ENCODE data around the gene VPS41.
"Not testable (repeated sequence)": the region's sequence is repeated elsewhere in the genome, so short reads cannot be mapped to it uniquely, and the experiment has no call there.

The VPS41 gene

DNA sequence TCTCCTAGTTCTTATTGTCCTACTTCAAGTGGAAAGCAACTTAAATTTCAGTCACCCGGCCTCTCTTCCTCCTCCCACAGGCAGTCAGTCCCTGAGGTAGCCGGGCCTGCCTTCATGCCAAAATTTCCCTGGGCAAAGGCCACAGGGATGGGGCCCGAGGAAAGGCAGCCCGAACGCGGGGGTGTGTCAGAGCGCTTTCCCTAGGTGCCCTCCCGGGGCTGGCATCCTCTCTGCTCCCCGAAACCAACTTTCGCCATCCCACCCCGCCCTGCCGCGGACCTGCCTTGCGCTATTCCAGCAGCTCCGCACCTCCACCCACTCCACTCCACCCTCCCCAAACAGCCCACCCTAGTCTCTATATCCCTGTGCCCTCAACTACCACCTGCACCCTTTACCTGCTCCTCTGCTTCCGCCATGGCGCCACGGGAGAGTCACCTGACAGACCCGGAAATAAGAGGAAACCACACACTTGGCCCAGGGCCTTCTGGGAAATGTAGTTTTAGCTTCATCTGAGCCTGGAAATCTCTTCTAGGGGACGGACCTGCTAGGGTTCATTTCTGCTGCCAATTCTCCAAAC, at the start of gene VPS41:
TSS of gene VPS41 (minus strand) at position 433 of the 577 bp plus-strand sequence. CDS start at position 416, 17 bp downstream.
- DNase-seq (ENCODE audit: low read depth in 2 of 2) = peak; percentile 61 to 66

DNA sequence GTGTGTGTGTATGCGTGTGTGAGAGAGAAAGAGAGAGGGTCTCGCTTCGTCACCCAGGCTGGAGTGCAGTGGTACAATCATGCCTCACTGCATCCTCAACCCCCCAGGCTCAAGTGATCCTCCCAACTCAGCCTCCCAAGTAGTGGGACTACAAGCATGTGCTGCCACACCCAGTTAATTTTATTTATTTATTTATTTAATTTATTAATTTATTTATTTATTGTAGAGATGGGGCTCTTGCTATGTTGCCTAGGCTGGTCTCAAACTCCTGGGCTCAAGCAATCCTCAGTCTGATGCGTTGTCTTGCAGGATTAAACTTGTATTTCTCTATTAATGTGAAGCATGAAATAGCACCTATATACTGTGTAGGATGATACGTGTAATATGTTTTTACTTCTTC, 46.9 kb upstream of the VPS41 start:
- DNase-seq (ENCODE audit: low read depth in 2 of 2) = no peak

DNA sequence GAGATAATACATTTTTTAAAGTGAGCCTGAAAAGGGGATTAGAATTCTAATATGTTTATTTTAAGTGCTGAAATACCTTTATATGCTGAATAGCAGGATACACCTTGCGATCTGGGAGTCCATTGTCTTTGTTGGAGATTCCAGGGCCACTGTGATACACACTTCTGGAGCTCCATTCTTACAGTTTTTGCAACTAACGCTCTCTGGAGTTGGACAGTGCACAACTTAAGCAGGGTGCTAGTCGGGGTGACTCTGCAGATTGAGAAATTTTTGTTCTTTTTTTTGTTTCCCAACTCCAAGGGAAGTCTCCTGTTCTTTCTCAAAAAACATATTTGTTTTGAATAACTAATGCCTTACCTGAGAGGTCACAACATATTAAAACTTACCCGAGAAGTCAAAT, 45.0 kb upstream of the VPS41 start:
- DNase-seq (ENCODE audit: low read depth in 2 of 2) = no peak

DNA sequence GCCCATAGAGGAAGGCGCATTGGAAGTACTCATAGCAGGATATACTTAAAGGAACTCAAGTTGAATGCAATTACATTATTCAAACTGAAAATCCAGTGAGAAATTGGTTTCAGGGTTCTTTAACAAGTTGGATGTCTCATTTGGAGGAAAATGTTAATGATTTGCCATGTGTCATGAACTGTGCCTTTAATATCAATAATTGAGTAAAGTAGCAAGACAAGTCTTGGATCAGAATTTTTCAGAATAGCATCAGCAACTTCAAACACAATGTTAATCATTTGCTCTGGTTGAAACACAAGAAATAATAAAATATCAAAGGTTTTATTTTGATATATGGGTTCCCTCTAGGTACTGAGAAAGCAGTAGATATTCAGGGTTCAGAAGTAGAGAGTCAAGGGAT, 44.2 kb upstream of the VPS41 start:
- no peak for DNase-seq (ENCODE audit: low read depth in 2 of 2)

DNA sequence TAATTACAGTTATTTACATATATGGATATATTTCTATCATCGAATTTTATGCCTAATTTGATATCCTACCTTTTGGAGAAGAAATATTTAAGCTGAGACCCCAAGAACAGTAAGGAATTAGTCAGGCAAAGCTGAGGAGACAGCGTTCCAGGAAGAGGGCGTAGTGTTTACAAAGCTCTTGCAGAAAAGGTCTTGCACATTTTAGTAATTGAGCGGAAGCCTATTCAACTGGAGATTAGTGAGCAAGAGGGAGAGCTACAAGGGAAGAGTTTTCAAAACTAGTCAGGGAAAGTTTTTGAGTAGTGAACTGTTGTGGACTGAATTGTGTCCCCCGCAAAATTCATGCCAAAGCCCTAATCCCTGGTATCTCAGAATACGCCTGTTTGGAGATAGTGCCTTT, 42.2 kb upstream of the VPS41 start:
- no peak for DNase-seq (ENCODE audit: low read depth in 2 of 2)

DNA sequence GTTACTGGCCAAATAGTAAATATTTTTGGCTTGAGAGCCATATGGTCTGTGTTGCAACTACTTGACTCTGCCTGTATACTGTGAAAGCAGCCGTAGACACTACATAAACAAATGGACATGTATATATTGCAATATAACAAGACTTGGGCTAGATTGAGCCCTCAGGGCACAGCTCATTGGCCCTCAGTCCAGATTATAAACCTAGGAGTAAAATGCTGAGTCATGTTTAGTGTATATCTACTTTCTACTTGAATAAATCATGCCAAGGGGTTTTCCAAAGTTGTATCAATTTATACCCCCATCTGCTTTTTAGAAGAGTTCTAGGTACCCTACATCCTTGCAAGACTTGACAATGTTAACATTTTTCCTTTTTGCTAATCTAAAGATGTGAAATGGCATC, 41.3 kb upstream of the VPS41 start:
- DNase-seq (ENCODE audit: low read depth in 2 of 2) = no peak

DNA sequence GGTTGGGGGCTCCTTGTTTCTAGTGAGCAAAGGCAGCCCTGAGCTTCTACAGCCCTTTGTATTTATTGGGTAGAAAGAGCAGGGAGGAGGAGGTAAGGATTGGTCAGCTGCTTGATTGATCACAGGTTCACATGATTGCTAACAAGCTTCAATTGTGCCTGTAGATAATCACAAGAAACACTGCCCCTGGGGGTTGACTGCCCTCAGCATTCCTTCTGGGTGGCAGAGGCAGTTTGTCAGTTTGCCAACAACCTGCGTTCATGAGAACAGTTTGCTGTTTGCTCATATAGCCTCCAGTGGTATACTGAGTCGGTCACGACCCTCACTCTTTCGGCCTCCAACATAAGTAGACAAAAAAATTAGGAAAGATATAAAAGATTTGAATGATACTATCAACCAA, 38.5 kb upstream of the VPS41 start:
- not testable (repeated sequence) for DNase-seq (ENCODE audit: low read depth in 2 of 2)

DNA sequence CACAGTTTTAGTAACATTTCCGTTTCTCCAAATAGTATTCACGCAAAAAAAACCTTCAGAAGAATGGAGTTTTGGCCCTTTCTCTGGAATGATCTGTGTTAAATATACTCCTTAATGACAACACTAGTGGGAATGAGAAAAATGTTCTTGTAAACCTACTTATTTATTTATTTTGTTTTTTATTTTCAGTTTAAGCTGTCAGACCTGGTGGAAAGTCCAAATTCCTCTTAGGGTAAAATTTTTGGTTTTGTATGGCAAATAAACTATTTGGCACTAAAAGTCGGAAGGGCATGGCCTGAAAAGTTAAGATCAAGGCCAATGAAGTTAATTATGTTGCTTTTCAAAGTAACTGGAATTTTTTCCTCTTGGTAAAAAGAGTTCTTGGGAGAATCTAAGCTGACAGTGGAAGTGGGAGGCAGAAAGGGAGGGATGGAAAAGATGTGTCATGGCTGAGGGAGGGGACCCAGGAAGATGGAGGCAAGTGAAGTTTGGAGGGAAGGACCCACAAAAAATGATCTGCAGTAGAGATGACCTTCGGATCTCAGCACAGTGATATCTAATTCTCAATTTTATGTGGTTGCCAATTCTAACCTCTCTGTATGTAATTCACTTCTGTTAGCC, 33.5 kb upstream of the VPS41 start:
- DNase-seq (ENCODE audit: low read depth in 2 of 2) = no peak

DNA sequence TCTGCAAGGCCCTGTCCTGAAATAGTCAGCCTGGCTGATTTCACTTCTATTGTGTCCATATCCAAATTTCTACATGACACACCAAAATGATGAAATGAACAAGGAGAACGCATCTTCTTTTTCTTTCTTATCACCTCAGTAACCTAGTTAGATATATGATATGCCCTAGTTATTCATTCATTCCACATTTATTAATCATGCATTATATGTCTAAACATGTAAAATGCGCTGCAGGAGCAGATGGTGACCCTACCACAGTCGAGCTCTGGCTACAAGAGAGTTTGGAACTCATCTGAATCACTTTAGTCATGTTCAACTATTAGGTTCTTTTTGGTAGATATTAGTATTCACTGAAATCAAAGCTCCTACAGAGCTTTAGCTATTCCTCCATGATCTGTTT, 31.8 kb upstream of the VPS41 start:
- no peak for DNase-seq (ENCODE audit: low read depth in 2 of 2)

DNA sequence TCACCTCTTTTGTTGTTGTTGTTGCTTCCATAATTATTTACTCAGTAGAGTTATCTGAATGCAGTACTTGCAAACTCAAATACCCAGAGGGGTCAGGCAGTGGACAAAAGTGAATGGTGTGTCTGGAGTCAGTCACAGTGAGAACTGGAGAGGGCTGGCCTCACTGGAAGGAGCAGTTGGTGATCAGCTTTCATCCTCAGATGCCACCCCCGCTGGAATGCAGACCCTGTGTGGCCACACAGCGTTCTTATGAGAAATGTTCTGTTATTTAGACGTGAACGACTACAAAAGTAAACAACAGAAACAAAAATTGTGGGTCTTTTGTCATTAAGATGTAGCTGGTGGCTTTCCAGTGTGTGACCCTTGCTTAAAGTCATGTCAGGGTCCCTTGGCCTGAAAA, 29.6 kb upstream of the VPS41 start:
- no peak for DNase-seq (ENCODE audit: low read depth in 2 of 2)

DNA sequence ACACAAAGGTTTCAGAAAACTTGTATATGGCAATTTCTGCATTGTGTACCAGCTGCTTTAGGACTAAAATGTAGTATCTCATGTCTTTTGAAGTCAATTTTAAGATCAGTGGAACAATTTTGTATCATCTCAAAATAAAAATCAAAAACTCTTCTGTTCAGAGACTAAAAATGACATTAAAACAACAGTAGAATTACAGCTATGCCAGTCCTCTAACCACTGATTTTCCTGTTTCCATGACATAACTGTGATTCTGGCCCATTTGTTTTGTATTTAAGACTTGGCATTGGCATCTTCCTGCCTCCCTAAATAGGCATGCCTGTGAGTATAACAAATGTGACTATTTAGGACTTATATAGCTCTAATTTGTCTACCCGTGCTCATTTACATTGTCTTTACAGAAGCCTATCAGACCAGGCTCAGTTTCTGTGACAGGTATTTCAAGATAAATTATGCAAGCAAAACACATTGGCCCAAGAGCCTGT, 29.1 kb upstream of the VPS41 start:
- no peak for DNase-seq (ENCODE audit: low read depth in 2 of 2)

DNA sequence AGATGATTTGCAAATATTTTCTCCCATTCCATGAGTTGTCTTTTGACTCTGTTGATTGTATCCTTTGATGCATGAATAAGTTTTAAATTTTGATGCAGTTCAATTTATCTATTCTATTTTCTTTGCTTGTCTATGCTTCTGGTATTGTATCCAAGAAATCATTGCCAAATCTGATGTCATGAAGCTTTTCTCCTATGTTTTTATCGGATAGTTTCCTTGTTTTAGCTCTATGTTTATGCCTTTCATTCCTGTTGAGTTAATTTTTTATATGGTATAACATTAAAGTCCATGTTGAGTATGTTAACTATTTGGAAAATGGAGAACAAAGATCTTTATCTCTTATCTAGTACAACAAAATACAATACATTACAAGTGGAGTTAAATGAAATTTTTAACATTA, 27.6 kb upstream of the VPS41 start:
- no peak for DNase-seq (ENCODE audit: low read depth in 2 of 2)

DNA sequence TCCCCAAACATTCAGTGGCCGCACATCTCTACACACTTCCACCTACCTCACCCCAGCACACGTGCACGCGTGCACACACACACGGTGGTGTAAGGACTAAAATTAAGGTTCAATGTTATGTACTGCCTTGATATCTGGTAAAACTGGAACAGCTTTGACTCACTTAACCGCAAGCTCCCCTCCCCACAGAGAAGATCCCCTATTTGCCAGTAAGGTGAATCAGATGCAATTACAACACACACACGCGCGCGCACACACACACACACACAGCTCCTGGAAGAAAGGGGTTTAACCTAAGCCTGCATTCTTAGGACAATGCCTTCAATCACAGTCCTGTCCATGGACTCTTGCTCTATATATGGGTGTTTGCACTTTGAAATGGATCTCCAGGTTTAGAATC, 25.5 kb upstream of the VPS41 start:
- DNase-seq (ENCODE audit: low read depth in 2 of 2) = no peak

DNA sequence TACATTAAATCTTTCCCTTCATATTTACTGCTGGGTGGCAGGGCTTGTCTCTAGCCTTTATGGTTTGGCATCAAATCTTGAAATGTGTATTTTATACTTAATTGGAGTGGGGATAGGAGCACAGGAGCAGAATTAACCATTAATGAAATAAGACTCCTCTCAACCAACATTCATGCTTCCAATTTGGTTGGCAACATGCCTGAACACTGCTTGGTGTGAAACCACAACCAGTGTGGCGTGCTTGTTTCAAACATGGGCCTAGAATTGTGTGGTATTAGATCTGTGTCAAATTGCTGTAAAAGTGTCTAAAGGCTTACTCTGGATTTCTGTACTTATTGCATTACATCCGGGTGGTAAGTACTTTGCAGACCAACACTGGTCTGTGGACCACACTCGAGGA, 25.1 kb upstream of the VPS41 start:
- DNase-seq (ENCODE audit: low read depth in 2 of 2) = no peak

DNA sequence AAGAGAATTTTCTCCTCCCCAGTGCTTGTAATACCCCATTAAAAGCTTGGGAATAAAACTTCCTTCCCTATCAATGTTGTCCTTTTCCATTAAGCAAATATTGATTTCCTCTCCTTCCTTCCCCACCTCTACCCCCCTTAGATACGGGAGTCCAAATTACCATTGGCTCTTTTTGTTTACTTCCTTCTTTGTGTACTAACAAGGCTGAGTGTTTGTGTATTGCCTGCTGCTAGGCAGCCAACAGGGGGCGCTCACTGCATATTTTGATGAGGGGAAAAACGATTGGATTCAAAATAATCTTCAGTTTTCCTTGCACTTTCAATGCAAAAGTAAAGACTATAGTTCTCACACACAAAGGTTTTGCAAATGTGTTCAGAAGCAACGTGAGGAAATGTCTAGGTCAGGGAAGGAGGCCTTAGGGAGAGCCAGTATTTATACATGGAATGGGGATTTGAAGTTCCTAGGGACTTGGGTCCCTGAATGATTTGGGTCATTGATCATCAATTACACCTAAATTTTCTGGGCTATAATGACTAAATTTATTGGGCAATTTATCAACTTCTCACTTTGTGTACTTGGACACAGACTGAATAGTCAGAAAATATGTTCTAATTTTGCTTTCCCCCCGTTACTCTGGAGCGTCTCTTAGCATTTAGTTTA, 23.6 kb upstream of the VPS41 start:
- DNase-seq (ENCODE audit: low read depth in 2 of 2) = peak; percentile 14 to 41

DNA sequence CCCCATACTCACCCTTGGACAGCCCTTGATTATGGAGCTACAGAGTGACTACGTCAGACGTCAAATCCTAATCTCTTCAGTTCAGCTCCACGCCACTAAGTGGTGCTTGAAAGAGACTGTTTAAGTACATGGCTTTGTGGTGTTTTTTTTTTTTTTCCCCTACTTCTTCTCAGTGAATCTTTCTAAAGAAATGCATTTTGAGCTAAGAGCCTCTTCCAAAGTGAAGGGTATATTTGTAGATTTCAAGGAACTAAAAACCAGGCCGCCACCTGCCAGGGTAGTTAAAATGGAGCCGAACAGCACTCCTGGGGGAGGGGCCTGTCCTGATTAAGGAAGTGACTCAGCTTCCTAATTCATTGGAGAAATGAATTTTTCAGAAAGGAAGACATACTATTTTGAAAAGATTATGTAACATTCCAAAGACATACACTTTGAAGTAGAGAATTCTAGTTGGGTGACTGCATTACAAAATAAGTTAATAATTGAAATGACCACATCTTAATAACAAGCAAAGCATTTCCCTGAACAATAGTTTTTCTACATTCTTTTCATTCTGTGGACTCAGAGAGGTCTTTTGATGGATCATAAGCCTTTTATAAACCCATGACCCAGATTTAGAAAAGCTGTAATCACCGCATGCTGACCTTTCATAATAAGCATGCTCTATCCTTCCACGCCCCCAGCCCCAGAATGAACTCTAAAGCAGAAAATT, 20.6 kb upstream of the VPS41 start:
- no peak for DNase-seq (ENCODE audit: low read depth in 2 of 2)

DNA sequence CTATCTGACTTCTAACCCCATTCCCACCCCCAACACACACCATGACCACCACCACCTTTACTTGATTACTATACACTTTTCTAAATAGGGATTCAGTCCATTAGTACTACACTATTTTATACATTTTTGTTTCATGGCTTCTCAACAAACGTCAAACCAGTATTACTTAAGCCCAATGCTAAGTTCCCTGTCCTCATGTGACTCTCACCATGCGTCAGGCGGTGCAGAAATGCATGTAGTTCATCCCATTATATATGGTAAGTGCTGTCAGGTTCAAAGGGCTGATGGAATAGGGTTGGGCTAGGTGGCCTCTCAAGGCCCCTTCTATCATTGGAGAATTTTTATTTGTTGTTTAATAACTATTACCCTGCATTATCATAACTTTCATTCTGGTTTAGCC, 19.5 kb upstream of the VPS41 start:
- no peak for DNase-seq (ENCODE audit: low read depth in 2 of 2)

DNA sequence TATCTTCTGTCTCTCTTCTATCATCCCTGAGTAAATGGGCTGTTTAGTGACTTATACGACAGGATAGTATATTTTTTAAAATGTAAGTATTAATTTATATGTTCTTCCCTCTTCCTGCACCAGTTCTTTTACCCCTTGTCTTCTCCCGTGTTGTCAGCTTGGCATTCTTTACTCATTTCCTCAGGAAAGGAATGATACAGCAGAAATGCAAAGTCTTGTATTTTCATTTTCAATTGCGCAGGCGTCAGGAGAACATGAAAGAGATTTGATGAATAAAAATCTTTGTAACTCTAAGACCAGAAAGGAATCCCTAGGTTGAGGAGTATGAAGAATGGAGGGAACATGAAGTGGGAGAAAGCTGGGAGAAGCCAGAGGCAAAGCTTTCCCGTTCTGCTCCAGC, 18.8 kb upstream of the VPS41 start:
- no peak for DNase-seq (ENCODE audit: low read depth in 2 of 2)

DNA sequence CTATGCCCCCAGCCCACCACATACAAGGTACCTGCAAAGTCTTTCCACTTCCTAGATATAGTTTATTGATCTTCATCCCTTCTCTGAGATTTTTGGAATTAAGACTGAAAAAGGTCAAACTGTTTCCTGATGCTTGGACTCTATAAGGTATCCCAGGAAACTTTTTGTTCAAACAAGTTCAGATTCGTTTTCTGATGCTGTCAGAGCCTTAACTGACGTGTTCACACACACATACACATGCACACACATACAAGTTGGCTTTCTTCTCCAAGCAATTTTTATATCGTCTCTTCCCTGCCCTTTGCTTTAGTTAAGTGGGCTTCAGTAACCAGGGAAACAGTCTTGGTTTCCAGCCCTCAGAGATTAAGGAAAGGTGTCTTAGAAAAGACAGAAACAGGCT, 11.7 kb upstream of the VPS41 start:
- no peak for DNase-seq (ENCODE audit: low read depth in 2 of 2)

DNA sequence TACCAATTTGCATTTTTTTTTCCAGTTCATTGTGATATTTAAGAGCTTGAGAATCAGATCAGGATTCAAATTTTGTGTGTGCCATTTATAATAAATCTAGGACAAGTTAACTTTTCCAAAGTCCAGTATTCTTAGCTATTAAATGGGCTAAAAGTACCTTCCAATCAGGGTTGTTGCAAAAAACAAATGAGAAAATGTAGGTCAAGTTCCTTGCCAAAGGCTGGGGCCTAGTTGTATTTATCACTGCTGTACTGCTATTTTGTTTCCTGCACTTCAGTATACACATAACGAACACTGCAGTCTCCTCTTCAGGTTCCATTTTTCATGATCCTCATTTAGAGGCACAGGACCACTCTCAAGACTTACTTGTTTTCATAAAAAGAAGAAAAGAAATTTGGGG, 7.4 kb upstream of the VPS41 start:
- no peak for DNase-seq (ENCODE audit: low read depth in 2 of 2)

DNA sequence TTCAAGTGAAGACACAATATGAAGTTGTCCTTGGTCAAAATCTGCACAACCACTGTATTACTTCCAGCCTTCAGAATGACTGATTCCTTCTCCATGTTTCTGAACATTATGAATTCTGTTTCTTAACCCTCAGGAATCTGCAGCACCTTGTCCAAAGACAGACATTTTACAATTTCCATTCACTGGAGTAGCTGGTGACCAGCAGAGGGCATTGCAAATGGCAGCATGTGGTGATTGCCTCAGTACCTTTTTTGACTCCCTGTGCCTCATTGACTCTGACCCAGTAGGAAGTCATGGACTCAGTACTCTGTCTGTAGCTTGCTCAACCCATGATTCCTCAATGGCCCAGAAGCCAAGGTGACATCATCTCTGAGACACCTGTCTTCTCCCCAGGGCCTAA, 879 bp upstream of the VPS41 start:
- no peak for DNase-seq (ENCODE audit: low read depth in 2 of 2)

DNA sequence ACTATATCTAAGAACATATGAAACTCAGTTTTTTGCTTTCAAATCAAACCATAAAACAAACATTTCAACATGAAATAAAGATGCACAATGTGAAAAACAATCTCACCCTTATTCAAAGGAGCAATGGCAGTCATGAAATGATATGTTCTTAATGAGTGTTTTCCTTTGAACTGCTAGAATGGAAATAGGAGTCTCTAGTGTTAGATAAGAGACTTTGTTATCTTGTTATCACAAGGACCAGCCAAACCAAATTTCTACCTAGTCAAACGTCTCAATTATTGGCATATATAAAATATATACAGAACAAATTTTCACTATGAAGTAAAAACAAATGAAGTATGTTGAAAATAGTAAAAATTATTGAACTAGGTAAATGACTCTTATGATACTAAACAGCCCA, 1.2 kb downstream of the VPS41 start:
- no peak for DNase-seq (ENCODE audit: low read depth in 2 of 2)

DNA sequence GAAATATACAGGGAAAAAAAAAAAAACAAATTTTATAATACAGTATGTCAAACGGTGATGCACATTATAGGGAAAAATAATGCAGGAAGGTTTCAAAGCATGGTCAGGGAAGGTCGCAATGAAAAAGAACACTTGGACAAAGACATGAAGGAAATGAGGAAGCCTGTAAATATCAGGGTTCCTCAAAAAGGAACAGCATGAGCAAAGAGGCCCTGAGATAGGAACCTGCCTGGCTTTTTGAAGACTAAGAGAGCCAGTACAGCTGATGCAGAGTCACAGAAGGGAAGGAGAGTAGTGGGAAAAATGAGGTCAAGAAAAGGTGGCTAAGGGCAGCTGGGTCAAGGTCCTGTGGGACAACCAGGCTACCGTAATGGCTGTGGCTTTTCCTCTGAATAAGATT, 1.9 kb downstream of the VPS41 start:
- DNase-seq (ENCODE audit: low read depth in 2 of 2) = no peak

Data from stimulated activated CD4-positive, alpha-beta T cell treated with anti-CD3 and anti-CD28 coated beads, Interleukin-15, amount 100 ng/mL, for 48 hours (primary cell).